Common myeloid progenitor, CD34-positive (primary cell): ENCODE results near the gene WDR44.

ENCODE experiments used
- CTCF ChIA-PET: fragments of 350-600 bp; sonication (Branson Sonifier 250); formaldehyde crosslinking; loops from one replicate; lab custom pipeline; 2021; ENCODE audit warnings: antibody characterized with exemption; lab: Charles Lee
- POLR2A ChIA-PET: fragments of 350-600 bp; sonication (Branson Sonifier 250); formaldehyde crosslinking; loops from one replicate; lab custom pipeline; 2021; ENCODE audit warnings: antibody characterized with exemption; lab: Charles Lee
- DNase-seq, 3 donors: peaks; one replicate each; pipeline versions ENCODE4 v3.0.0 to v3.0.0-alpha.2; 2013
- H3K27ac ChIP-seq, 2 experiments: 1 replicate in 1 of 2; 2 replicates in 1 of 2; pipeline ENCODE4 v1.7.0; 2013; ENCODE audit warnings: inconsistent platforms in 2 of 2, low read length in 2 of 2, mild to moderate bottlenecking in 2 of 2, low read depth in 1 of 2, moderate library complexity in 1 of 2; ENCODE audit not compliant: severe bottlenecking in 2 of 2, insufficient read depth in 1 of 2, poor library complexity in 1 of 2
- H3K27me3 ChIP-seq, 5 experiments: replicated peaks in 2 of 5; 1 replicate in 3 of 5; 2 replicates in 2 of 5; pipeline versions ENCODE4 v1.6.1 to v1.7.0; 2013; ENCODE audit warnings: low read length in 4 of 5, mild to moderate bottlenecking in 2 of 5, moderate library complexity in 2 of 5, inconsistent platforms in 1 of 5; ENCODE audit not compliant: insufficient read depth in 5 of 5, control insufficient read depth in 4 of 5
- H3K36me3 ChIP-seq, 4 experiments: 1 replicate in 2 of 4; 2 replicates in 2 of 4; pipeline versions ENCODE4 v1.6.1 to v1.7.0; 2013; ENCODE audit warnings: low read length in 3 of 4, control low read depth in 1 of 4, mild to moderate bottlenecking in 1 of 4; ENCODE audit not compliant: control insufficient read depth in 4 of 4, insufficient read depth in 4 of 4
- H3K4me1 ChIP-seq, 4 experiments: 1 replicate in 3 of 4; 2 replicates in 1 of 4; pipeline versions ENCODE4 v1.6.1 to v1.7.1; 2013; ENCODE audit warnings: low read length in 3 of 4, mild to moderate bottlenecking in 3 of 4, control low read depth in 1 of 4, inconsistent platforms in 1 of 4, moderate library complexity in 1 of 4; ENCODE audit not compliant: control insufficient read depth in 4 of 4, insufficient read depth in 4 of 4; ENCODE audit errors: control extremely low read depth in 1 of 4
- H3K4me3 ChIP-seq, 7 experiments: 1 replicate in 4 of 7; 2 replicates in 3 of 7; pipeline versions ENCODE4 v1.5.1 to v1.7.0; 2013; ENCODE audit warnings: mild to moderate bottlenecking in 7 of 7, low read length in 6 of 7, moderate library complexity in 6 of 7, inconsistent platforms in 2 of 7, low read depth in 2 of 7, control low read depth in 1 of 7; ENCODE audit not compliant: insufficient read depth in 4 of 7, control insufficient read depth in 1 of 7; ENCODE audit errors: extremely low read depth in 1 of 7
- H3K9me3 ChIP-seq, 5 experiments: 1 replicate in 4 of 5; 2 replicates in 1 of 5; pipeline versions ENCODE4 v1.6.1 to v1.7.1; 2013; ENCODE audit warnings: low read length in 4 of 5, mild to moderate bottlenecking in 2 of 5, inconsistent platforms in 1 of 5, low read depth in 1 of 5, moderate library complexity in 1 of 5; ENCODE audit not compliant: control insufficient read depth in 4 of 5, insufficient read depth in 2 of 5; ENCODE audit errors: control extremely low read depth in 1 of 5
- WGBS: methylation state at CpG from one replicate; pipeline ENCODE4 v1.1.5; 2013; ENCODE audit not compliant: insufficient coverage; 5-methylcytosine and 5-hydroxymethylcytosine counted together

WDR44 gene

GRCh38 chrX:118423558-118423957 is 77.7 kb downstream of the WDR44 start:
- no peak overlapping the region for H3K4me3 ChIP-seq
- H3K27me3 ChIP-seq = no peaks in the 10 kb centered on the region
- DNase-seq = no peak
- H3K27ac ChIP-seq = no peak overlapping the region
- peaks cover 0 to 6% (median 2%) of the 10 kb centered on the region in 4 experiments for H3K36me3 ChIP-seq
- H3K4me1 ChIP-seq = peaks cover 0 to 2% (median 0%) of the 10 kb centered on the region in 4 experiments
- H3K9me3 ChIP-seq = no peaks in the 10 kb centered on the region
- no CpG with 5 or more reads among the region's 4 CpGs for WGBS
- POLR2A ChIA-PET = no interaction called here
- CTCF ChIA-PET = no interaction called here

- Histone ChIP-seq H3K4me3 (no peak overlapping the region), H3K27me3 (no peaks in the 10 kb centered on the region), H3K9me3 (no peaks in the 10 kb centered on the region), H3K4me1 (no peaks in the 10 kb centered on the region), H3K27ac (no peak overlapping the region), H3K36me3 (peaks cover 2 to 33% (median 6%) of the 10 kb centered on the region in 4 experiments)
- ChIA-PET CTCF (interaction anchor here (1.3 kb wide), 1 partner anchor 11 kb away, joined by 3 read pairs; no protein-coding TSS in a partner anchor), POLR2A (no interaction called here)
- DNase-seq = no peak
- WGBS = no CpG with 5 or more reads among the region's 5 CpGs
These were observed 86.9 kb downstream of the WDR44 start for GRCh38 chrX:118432799-118433198.

- ChIA-PET POLR2A (no interaction called here), CTCF (no interaction called here)
- no peaks in the 10 kb centered on the region for H3K4me1 ChIP-seq
- no peak overlapping the region for H3K27ac ChIP-seq
- H3K4me3 ChIP-seq = no peak overlapping the region
- no peak for DNase-seq
- WGBS = no CpG with 5 or more reads among the region's 1 CpG
- H3K36me3 ChIP-seq = peaks cover 4 to 32% (median 7%) of the 10 kb centered on the region in 4 experiments
- no peaks in the 10 kb centered on the region for H3K9me3 ChIP-seq
- H3K27me3 ChIP-seq = no peaks in the 10 kb centered on the region
These were observed 91.4 kb downstream of the WDR44 start for GRCh38 chrX:118437283-118437682.

GRCh38 chrX:118448273-118448783 is 102.4 kb downstream of the WDR44 start:
- Histone ChIP-seq H3K9me3 (no peaks in the 10 kb centered on the region), H3K4me1 (no peaks in the 10 kb centered on the region), H3K27me3 (no peaks in the 10 kb centered on the region), H3K27ac (no peak overlapping the region), H3K36me3 (peaks cover 0 to 21% (median 2%) of the 10 kb centered on the region in 4 experiments), H3K4me3 (no peak overlapping the region)
- WGBS = 75% methylated on average over 2 of the region's 3 CpGs
- POLR2A ChIA-PET = no interaction called here
- CTCF ChIA-PET = interaction anchor here (0.6 kb wide), 1 partner anchor 100 kb away, joined by 4 read pairs; no protein-coding TSS in a partner anchor
- no peak for DNase-seq

- no peak for DNase-seq
- 87% methylated on average over 2 of the region's 3 CpGs for WGBS
- ChIA-PET CTCF (interaction anchor here (1.1 kb wide), 1 partner anchor 145 kb away, joined by 5 read pairs; no protein-coding TSS in a partner anchor), POLR2A (no interaction called here)
- Histone ChIP-seq H3K4me1 (no peaks in the 10 kb centered on the region), H3K9me3 (no peaks in the 10 kb centered on the region), H3K27ac (no peak overlapping the region), H3K36me3 (no peaks in the 10 kb centered on the region), H3K4me3 (no peak overlapping the region), H3K27me3 (no peaks in the 10 kb centered on the region)
These were observed 109.1 kb downstream of the WDR44 start for GRCh38 chrX:118455013-118455412.

GRCh38 chrX:118459494-118459893 is 113.6 kb downstream of the WDR44 start:
- peaks cover 0 to 4% (median 0%) of the 10 kb centered on the region in 4 experiments for H3K4me1 ChIP-seq
- DNase-seq = peak; percentile 46 to 65 (median 61)
- H3K9me3 ChIP-seq = no peaks in the 10 kb centered on the region
- no peak overlapping the region for H3K4me3 ChIP-seq
- CTCF ChIA-PET = interaction anchor here (0.8 to 2.3 kb wide), 16 partner anchors 32 to 151 kb away, joined by 3 to 45 read pairs (median 3); no protein-coding TSS in a partner anchor
- WGBS = 21% methylated on average over 2 of the region's 4 CpGs
- POLR2A ChIA-PET = interaction anchor here (0.7 kb wide), 1 partner anchor 128 kb away, joined by 3 read pairs; no protein-coding TSS in a partner anchor
- no peaks in the 10 kb centered on the region for H3K36me3 ChIP-seq
- H3K27me3 ChIP-seq = no peaks in the 10 kb centered on the region
- no peak overlapping the region for H3K27ac ChIP-seq

GRCh38 chrX:118464501-118464900 is 118.6 kb downstream of the WDR44 start:
- DNase-seq = peak in 2 of 3 donors; percentile 52 to 67
- no peak overlapping the region for H3K27ac ChIP-seq
- CTCF ChIA-PET = interaction anchor here (0.7 to 0.9 kb wide), 3 partner anchors 27 to 119 kb away, joined by 3 to 4 read pairs (median 3); no protein-coding TSS in a partner anchor
- no peaks in the 10 kb centered on the region for H3K36me3 ChIP-seq
- POLR2A ChIA-PET = no interaction called here
- no peaks in the 10 kb centered on the region for H3K27me3 ChIP-seq
- 33% methylated on average over 4 of the region's 6 CpGs for WGBS
- H3K4me3 ChIP-seq = peak overlapping the region in 1 of 7 experiments; percentile 16
- peaks cover 0 to 11% (median 4%) of the 10 kb centered on the region in 4 experiments for H3K4me1 ChIP-seq
- H3K9me3 ChIP-seq = no peaks in the 10 kb centered on the region
